HepG2 (cell line): ENCODE results near the gene IFT52. TPM values are rescaled to one million over a fixed set of nuclear protein-coding genes. Genes with fewer than 3 reads are reported as not detected.
A peak's percentile ranks its signal among the peaks of the same experiment; 100 is the strongest.

Experiments used
- ATAC-seq: fragments of 200-7000 bp; cut with Tn5 transposase; 3 replicates; pipeline ENCODE4 v1.9.1; 2020; ENCODE audit warnings: mild to moderate bottlenecking, moderate library complexity
- BruUV-seq: library from RNA; stranded (reverse); fragments of 400-500 nt; replicated peaks from 2 replicates; lab custom pipeline; 2021; lab: Mats Ljungman, UMichigan
- CTCF ChIA-PET: fragments of 300-600 bp; formaldehyde crosslinking; extraction: SDS; loops from one replicate; lab custom pipeline; 2021; ENCODE audit warnings: low total read pairs, inconsistent platforms, low intra/inter-chr PET ratio; lab: Yijun Ruan, JAX
- POLR2A ChIA-PET: fragments of 350-600 bp; sonication (Branson Sonifier 250); formaldehyde crosslinking; loops from one replicate; lab custom pipeline; 2020; ENCODE audit warnings: antibody characterized with exemption, inconsistent platforms; lab: Yijun Ruan, JAX
- DNase-seq: peaks from one replicate; pipeline ENCODE4 v3.0.0-alpha.2; 2015; ENCODE audit warnings: low spot score
- FAIRE-seq: peaks from 3 replicates; lab custom pipeline; 2011; peaks lifted over from hg19 to GRCh38; lab: Jason Lieb, UNC
- H2AFZ ChIP-seq: one replicate; pipeline ENCODE4 v1.6.1; 2011; ENCODE audit warnings: low read length, inconsistent platforms
- H3K27ac ChIP-seq: fragments of 300-600 bp; 3 replicates; pipeline ENCODE4 v1.8.0; 2011; ENCODE audit warnings: mixed run types, mild to moderate bottlenecking, mixed read lengths, low read length, inconsistent platforms; ENCODE audit not compliant: insufficient read depth; ENCODE audit errors: extremely low read length
- H3K27me3 ChIP-seq, 2 experiments: fragments of 200-600 bp in 1 of 2; 2 replicates in 1 of 2; 3 replicates in 1 of 2; pipeline versions ENCODE4 v1.6.0 to v1.8.0; 2011; ENCODE audit warnings: low read length in 2 of 2, mild to moderate bottlenecking in 2 of 2, moderate library complexity in 2 of 2, inconsistent platforms in 1 of 2; ENCODE audit not compliant: insufficient read depth in 2 of 2, control insufficient read depth in 1 of 2
- H3K36me3 ChIP-seq, 2 experiments: fragments of 200-600 bp in 1 of 2; replicated peaks in 1 of 2; 2 replicates in 1 of 2; 3 replicates in 1 of 2; pipeline versions ENCODE4 v1.5.1 to v1.8.0; 2011; ENCODE audit warnings: low read length in 2 of 2, inconsistent platforms in 1 of 2; ENCODE audit not compliant: insufficient read depth in 2 of 2, control insufficient read depth in 1 of 2
- H3K4me1 ChIP-seq: 2 replicates; pipeline ENCODE4 v1.5.1; 2012; ENCODE audit warnings: low read length, inconsistent platforms; ENCODE audit not compliant: insufficient read depth
- H3K4me2 ChIP-seq: 2 replicates; pipeline ENCODE4 v1.6.0; 2011; ENCODE audit warnings: low read depth, low read length, inconsistent platforms
- H3K4me3 ChIP-seq, 3 experiments: fragments of 200-600 bp in 1 of 3; sonication (generic), shearing (Covaris generic) in 1 of 3; replicated peaks in 1 of 3; 2 replicates each; pipeline ENCODE4 v1.5.1; 2011 to 2016; ENCODE audit warnings: low read length in 3 of 3, inconsistent platforms in 2 of 3, low read depth in 2 of 3, mild to moderate bottlenecking in 2 of 3, control low read depth in 1 of 3, mixed read lengths in 1 of 3; ENCODE audit not compliant: insufficient read depth in 1 of 3
- H3K79me2 ChIP-seq: one replicate; pipeline ENCODE4 v1.6.1; 2011; ENCODE audit warnings: low read length, inconsistent platforms; ENCODE audit not compliant: insufficient read depth
- H3K9ac ChIP-seq: 2 replicates; pipeline ENCODE4 v1.6.0; 2011; ENCODE audit warnings: mild to moderate bottlenecking, low read depth, low read length, inconsistent platforms; ENCODE audit not compliant: insufficient read depth
- H3K9me3 ChIP-seq: 2 replicates; pipeline ENCODE4 v1.5.1; 2012; ENCODE audit warnings: mild to moderate bottlenecking, low read length
- H4K20me1 ChIP-seq: 2 replicates; pipeline ENCODE4 v1.6.0; 2011; ENCODE audit warnings: inconsistent platforms, mild to moderate bottlenecking, low read length, moderate library complexity; ENCODE audit not compliant: insufficient read depth
- ELF4 ChIP-seq: sonication (generic); formaldehyde crosslinking; IDR thresholded peaks from 2 replicates; pipeline ENCODE4 v1.5.0; 2020; ENCODE audit warnings: missing genetic modification reagents, mild to moderate bottlenecking, moderate library complexity, borderline replicate concordance
- HOXA7 ChIP-seq: sonication (generic); formaldehyde crosslinking; IDR thresholded peaks from 2 replicates; pipeline ENCODE4 v1.8.1; 2022; ENCODE audit warnings: mild to moderate bottlenecking, missing genetic modification reagents, moderate library complexity
- JUNB ChIP-seq: sonication (generic); formaldehyde crosslinking; IDR thresholded peaks from 2 replicates; pipeline ENCODE4 v1.8.0; 2022; ENCODE audit warnings: missing genetic modification reagents, mild to moderate bottlenecking, borderline replicate concordance
- MAFG ChIP-seq: sonication (generic); formaldehyde crosslinking; IDR thresholded peaks from 2 replicates; pipeline ENCODE4 v1.5.1; 2020; ENCODE audit warnings: mild to moderate bottlenecking, missing genetic modification reagents
- PITX1 ChIP-seq: sonication (generic); formaldehyde crosslinking; IDR thresholded peaks from 2 replicates; pipeline ENCODE4 v1.5.1; 2020; ENCODE audit warnings: mild to moderate bottlenecking, missing genetic modification reagents
- RFX1 ChIP-seq: fragments of 450-650 bp; IDR thresholded peaks from 2 replicates; pipeline ENCODE4 v1.6.1; 2017
- RFXAP ChIP-seq: sonication (generic); formaldehyde crosslinking; IDR thresholded peaks from 2 replicates; pipeline ENCODE4 v1.4.0; 2020; ENCODE audit warnings: missing genetic modification reagents, borderline replicate concordance
- SAP130 ChIP-seq: IDR thresholded peaks from 2 replicates; pipeline ENCODE4 v1.6.1; 2016; ENCODE audit warnings: low read depth
- SOX5 ChIP-seq: IDR thresholded peaks from 2 replicates; pipeline ENCODE4 v1.6.1; 2016; ENCODE audit warnings: borderline replicate concordance
- SP1 ChIP-seq, 2 experiments: fragments of 450-650 bp in 1 of 2; sonication (generic) in 1 of 2; formaldehyde crosslinking in 1 of 2; IDR thresholded peaks; 2 replicates each; pipeline versions ENCODE4 v1.4.0 to v1.6.1; 2016 to 2020; ENCODE audit warnings: missing genetic modification reagents in 1 of 2
- TARDBP ChIP-seq: sonication (generic); formaldehyde crosslinking; IDR thresholded peaks from 2 replicates; pipeline ENCODE4 v1.8.0; 2022; ENCODE audit warnings: mild to moderate bottlenecking, missing genetic modification reagents
- TBL1XR1 ChIP-seq: fragments of 150-350 bp; IDR thresholded peaks from 2 replicates; pipeline ENCODE4 v1.6.1; 2014; ENCODE audit warnings: borderline replicate concordance, low read length; ENCODE audit not compliant: partially characterized antibody
- ZNF737 ChIP-seq: sonication (generic); formaldehyde crosslinking; IDR thresholded peaks from 2 replicates; pipeline ENCODE4 v1.5.0; 2020; ENCODE audit warnings: missing genetic modification reagents, mild to moderate bottlenecking, borderline replicate concordance
- ZSCAN25 ChIP-seq: sonication (generic); formaldehyde crosslinking; IDR thresholded peaks from 2 replicates; pipeline ENCODE4 v1.8.0; 2022; ENCODE audit warnings: mild to moderate bottlenecking, missing genetic modification reagents
- WGBS: methylation state at CpG from one replicate; pipeline ENCODE4 v1.1.6; 2017; ENCODE audit warnings: low lambda C conversion rate; 5-methylcytosine and 5-hydroxymethylcytosine counted together
- in situ Hi-C: cut with HindIII; loops from 2 replicates; pipeline ENCODE4 v1.10.0; 2017; ENCODE audit warnings: low pct_unique_long_range_greater_than_20kb; ENCODE audit not compliant: extremely low pct_ligation_motif_present
- intact Hi-C: fragments of 100-400 bp; cut with micrococcal nuclease; formaldehyde crosslinking; loops from one replicate; pipeline ENCODE4 v1.10.0; 2022; ENCODE audit not compliant: unreplicated experiment
- polyA plus RNA-seq, 8 experiments: library from polyadenylated mRNA; depleted of rRNA in 3 of 8; stranded (reverse) in 7 of 8; unstranded in 1 of 8; fragments of >200 nt; fragmentation: Illumina TruSeq in 4 of 8; extraction: Trizol in 4 of 8; gene quantifications; 2 replicates each; pipeline versions ENCODE4 v1.2.1 to v1.2.3, GENCODE V29; 2011 to 2016; ENCODE audit warnings: low read depth in 4 of 8, missing spikeins in 1 of 8, mixed read lengths in 1 of 8; ENCODE audit not compliant: insufficient read depth in 1 of 8
- total RNA-seq, 5 experiments: library from RNA; depleted of rRNA; stranded (reverse); fragments of >200 nt; fragmentation: Illumina TruSeq; extraction: Trizol; gene quantifications; 2 replicates each; pipeline ENCODE4 v1.2.3, GENCODE V29; 2016; ENCODE audit warnings: low read depth in 1 of 5
- TF ChIP-seq, protein P1 (sequence below): IDR thresholded peaks from 2 replicates; pipeline ENCODE4 v1.6.1; 2018; ENCODE audit warnings: missing genetic modification reagents, mild to moderate bottlenecking, missing compliant biosample characterization
- TF ChIP-seq, protein P2 (sequence below): sonication (generic); formaldehyde crosslinking; IDR thresholded peaks from 2 replicates; pipeline ENCODE4 v1.8.0; 2022; ENCODE audit warnings: missing genetic modification reagents, low read depth, mild to moderate bottlenecking, borderline replicate concordance
- TF ChIP-seq, protein P3 (sequence below): sonication (generic); formaldehyde crosslinking; IDR thresholded peaks from 2 replicates; pipeline ENCODE4 v1.5.0; 2020; ENCODE audit warnings: missing genetic modification reagents, mild to moderate bottlenecking, borderline replicate concordance
- TF ChIP-seq, protein P4 (sequence below): sonication (generic); formaldehyde crosslinking; IDR thresholded peaks from 2 replicates; pipeline ENCODE4 v1.4.0; 2020; ENCODE audit warnings: missing genetic modification reagents
- TF ChIP-seq, protein P5 (sequence below): sonication (generic); formaldehyde crosslinking; IDR thresholded peaks from 2 replicates; pipeline ENCODE4 v1.9.0; 2022; ENCODE audit warnings: low read depth, missing genetic modification reagents

Gene IFT52
- total and polyA plus RNA-seq, 2 of the 13 experiments (the other 11 are each of a cell fraction or from before 2014, with no cell fraction given): 48.0 to 64.0 TPM

DNA sequence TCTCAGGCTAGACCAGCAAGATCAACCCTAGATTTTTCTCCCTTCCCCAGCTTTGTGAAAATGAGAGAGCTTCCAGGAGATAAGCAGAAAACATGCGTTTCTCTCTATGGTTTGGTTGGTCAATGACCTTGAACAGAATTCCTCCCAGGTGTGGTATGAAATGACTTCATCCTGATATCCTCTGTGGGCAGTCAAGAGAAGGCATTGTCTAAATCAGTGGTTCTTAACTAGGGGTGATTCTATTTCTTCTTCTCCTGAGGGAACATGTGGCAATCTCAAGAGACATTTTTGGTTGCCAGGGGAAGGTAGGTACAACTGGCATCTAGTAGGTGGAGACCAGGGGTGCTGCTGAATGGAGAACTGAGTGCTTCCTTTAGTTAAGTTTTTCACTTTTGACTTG is 12.4 kb downstream of the IFT52 start:
- ATAC-seq (no peak), FAIRE-seq (peak; percentile 39), DNase-seq (peak; percentile 73)
- ChIA-PET POLR2A (interaction anchor here (0.7 to 1.4 kb wide), 4 partner anchors 12 to 49 kb away, joined by 3 to 4 read pairs (median 4); partner anchors contain the start of gene IFT52), CTCF (no interaction called here)
- peaks cover 15% of the 10 kb centered on the region for H3K4me1 ChIP-seq
- peak overlapping the region; percentile 11 for H3K27ac ChIP-seq
- H4K20me1 ChIP-seq: no peaks in the 10 kb centered on the region
- H3K36me3 ChIP-seq: peaks cover 10 to 40% of the 10 kb centered on the region in 2 experiments
- no peak overlapping the region for H3K4me3 ChIP-seq
- H3K79me2 ChIP-seq: no peaks in the 10 kb centered on the region
- in situ Hi-C loops: no loop called here
- no peak overlapping the region for H2AFZ ChIP-seq
- H3K9ac ChIP-seq: no peak overlapping the region
- BruUV-seq: no TSS peak
- H3K4me2 ChIP-seq: no peak overlapping the region
- H3K9me3 ChIP-seq: no peaks in the 10 kb centered on the region
- 38% methylated on average over 1 of the region's 1 CpG for WGBS
- no peaks in the 10 kb centered on the region for H3K27me3 ChIP-seq
- intact Hi-C loops: no loop called here
- TF ChIP-seq ZNF737 (CRISPR knock-in tag): no peak
- TF ChIP-seq SOX5: 0 out of 2 replicates have a peak, but pooled peaks have one; percentile 16
- no peak for TF ChIP-seq RFX1
- no peak for TF ChIP-seq MAFG (CRISPR knock-in tag)
- TF ChIP-seq, protein P1, sequence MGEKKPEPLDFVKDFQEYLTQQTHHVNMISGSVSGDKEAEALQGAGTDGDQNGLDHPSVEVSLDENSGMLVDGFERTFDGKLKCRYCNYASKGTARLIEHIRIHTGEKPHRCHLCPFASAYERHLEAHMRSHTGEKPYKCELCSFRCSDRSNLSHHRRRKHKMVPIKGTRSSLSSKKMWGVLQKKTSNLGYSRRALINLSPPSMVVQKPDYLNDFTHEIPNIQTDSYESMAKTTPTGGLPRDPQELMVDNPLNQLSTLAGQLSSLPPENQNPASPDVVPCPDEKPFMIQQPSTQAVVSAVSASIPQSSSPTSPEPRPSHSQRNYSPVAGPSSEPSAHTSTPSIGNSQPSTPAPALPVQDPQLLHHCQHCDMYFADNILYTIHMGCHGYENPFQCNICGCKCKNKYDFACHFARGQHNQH (CRISPR knock-in tag): no peak
- TF ChIP-seq SP1 (IDR thresholded peaks at IDR 0.05): no peak
- no peak for TF ChIP-seq SP1 (CRISPR knock-in tag; IDR thresholded peaks at IDR 0.05)
- TF ChIP-seq TARDBP: no peak
- TF ChIP-seq ELF4 (CRISPR knock-in tag): no peak
- TF ChIP-seq ZSCAN25 (CRISPR knock-in tag): no peak
- no peak for TF ChIP-seq PITX1 (CRISPR knock-in tag)
- TF ChIP-seq, protein P2, sequence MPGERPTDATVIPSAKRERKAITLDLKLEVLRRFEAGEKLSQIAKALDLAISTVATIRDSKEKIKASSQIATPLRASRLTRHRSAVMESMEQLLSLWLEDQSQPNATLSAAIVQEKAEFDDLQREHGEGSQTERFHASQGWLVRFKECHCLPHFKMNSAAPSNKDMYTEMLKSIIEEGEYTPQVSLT: no peak
- TF ChIP-seq, protein P3, sequence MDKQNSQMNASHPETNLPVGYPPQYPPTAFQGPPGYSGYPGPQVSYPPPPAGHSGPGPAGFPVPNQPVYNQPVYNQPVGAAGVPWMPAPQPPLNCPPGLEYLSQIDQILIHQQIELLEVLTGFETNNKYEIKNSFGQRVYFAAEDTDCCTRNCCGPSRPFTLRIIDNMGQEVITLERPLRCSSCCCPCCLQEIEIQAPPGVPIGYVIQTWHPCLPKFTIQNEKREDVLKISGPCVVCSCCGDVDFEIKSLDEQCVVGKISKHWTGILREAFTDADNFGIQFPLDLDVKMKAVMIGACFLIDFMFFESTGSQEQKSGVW (CRISPR knock-in tag): no peak
- TF ChIP-seq, protein P4, sequence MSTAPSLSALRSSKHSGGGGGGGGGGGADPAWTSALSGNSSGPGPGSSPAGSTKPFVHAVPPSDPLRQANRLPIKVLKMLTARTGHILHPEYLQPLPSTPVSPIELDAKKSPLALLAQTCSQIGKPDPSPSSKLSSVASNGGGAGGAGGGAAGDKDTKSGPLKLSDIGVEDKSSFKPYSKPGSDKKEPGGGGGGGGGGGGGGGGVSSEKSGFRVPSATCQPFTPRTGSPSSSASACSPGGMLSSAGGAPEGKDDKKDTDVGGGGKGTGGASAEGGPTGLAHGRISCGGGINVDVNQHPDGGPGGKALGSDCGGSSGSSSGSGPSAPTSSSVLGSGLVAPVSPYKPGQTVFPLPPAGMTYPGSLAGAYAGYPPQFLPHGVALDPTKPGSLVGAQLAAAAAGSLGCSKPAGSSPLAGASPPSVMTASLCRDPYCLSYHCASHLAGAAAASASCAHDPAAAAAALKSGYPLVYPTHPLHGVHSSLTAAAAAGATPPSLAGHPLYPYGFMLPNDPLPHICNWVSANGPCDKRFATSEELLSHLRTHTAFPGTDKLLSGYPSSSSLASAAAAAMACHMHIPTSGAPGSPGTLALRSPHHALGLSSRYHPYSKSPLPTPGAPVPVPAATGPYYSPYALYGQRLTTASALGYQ (CRISPR knock-in tag): no peak
- no peak for TF ChIP-seq JUNB (CRISPR knock-in tag)
- no peak for TF ChIP-seq HOXA7 (CRISPR knock-in tag)
- TF ChIP-seq TBL1XR1: no peak
- TF ChIP-seq SAP130 (CRISPR knock-in tag): peak; percentile 32
- TF ChIP-seq, protein P5, sequence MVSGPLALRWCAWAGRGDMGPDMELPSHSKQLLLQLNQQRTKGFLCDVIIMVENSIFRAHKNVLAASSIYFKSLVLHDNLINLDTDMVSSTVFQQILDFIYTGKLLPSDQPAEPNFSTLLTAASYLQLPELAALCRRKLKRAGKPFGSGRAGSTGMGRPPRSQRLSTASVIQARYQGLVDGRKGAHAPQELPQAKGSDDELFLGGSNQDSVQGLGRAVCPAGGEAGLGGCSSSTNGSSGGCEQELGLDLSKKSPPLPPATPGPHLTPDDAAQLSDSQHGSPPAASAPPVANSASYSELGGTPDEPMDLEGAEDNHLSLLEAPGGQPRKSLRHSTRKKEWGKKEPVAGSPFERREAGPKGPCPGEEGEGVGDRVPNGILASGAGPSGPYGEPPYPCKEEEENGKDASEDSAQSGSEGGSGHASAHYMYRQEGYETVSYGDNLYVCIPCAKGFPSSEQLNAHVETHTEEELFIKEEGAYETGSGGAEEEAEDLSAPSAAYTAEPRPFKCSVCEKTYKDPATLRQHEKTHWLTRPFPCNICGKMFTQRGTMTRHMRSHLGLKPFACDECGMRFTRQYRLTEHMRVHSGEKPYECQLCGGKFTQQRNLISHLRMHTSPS (CRISPR knock-in tag): no peak
- no peak for TF ChIP-seq RFXAP (CRISPR knock-in tag)
